Left lobe of liver (tissue), 2 donors: ENCODE data around the gene SEC14L1. TPM values are rescaled to one million over a fixed set of nuclear protein-coding genes. Genes with fewer than 3 reads are reported as not detected.
A peak's percentile ranks its signal among the peaks of the same experiment; 100 is the strongest.
"Not testable (repeated sequence)": the region's sequence is repeated elsewhere in the genome, so short reads cannot be mapped to it uniquely, and the experiment has no call there.

Source experiments
- ATAC-seq: fragments of 200-7000 bp; cut with Tn5 transposase; one replicate; pipeline ENCODE4 v1.9.1; 2020; ENCODE audit warnings: mild to moderate bottlenecking, moderate library complexity
- DNase-seq: peaks from one replicate; pipeline ENCODE4 v3.0.0-alpha.2; 2020; ENCODE audit warnings: low spot score
- total RNA-seq: library from RNA; stranded (reverse); gene quantifications from one replicate; pipeline ENCODE4 v1.2.1, GENCODE V29; 2021
- donor health status: DM: no; HTN: no; CAD: no; lungs with moderate emphysema.
- donor health status: DM: no; HTN: yes; CAD: no.

Gene SEC14L1
- total RNA-seq, 1 donor from 2014 or later: 20.1 TPM

GRCh38 chr17:77230436-77230830 lies 89.7 kb downstream of the SEC14L1 start:
- no peak for ATAC-seq
- DNase-seq: no peak

GRCh38 chr17:77231076-77231871 lies 90.5 kb downstream of the SEC14L1 start:
- no peak for ATAC-seq

GRCh38 chr17:77233127-77233526 lies 92.4 kb downstream of the SEC14L1 start:
- DNase-seq: no peak
- no peak for ATAC-seq

More at GRCh38 chr17:77231076-77231871, 90.5 kb downstream of the SEC14L1 start:
- DNase-seq: no peak

DNA sequence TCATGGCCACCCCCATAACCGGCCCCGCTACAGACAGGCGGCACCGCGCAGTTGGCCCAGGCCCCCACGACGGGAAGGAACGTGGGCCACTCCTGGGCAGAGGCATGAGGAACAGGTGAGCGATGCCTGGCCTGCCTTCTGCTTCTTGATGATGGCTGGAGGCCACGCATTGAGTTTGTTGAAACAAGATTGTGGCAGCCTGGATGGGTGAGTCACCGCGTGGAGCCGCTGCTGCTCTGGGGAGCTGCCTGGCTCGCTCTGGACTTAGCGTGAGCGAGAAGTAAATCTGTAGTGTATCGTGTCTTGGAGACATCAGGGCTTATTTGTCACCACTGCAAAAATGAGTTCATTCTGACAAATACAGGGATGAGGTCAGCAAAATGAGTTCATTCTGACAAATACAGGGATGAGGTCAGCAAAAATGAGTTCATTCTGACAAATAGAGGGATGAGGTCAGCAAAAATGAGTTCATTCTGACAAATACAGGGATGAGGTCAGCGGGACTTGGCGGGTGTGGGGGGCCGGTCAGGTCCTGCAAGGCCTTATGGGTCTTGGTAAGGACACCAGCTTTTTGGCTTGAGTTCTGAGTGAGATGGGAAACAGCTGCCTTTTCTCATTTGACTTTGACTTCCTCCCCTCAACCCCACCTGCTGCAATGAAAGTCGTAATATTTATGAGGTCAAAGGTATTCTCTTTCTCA lies 93.0 kb downstream of the SEC14L1 start:
- no peak for DNase-seq
- no peak for ATAC-seq

- no peak for ATAC-seq
- no peak for DNase-seq
Observed at GRCh38 chr17:77234695-77235094, 93.9 kb downstream of the SEC14L1 start.

- no peak for DNase-seq
- no peak for ATAC-seq
Observed at GRCh38 chr17:77235370-77235941, 94.7 kb downstream of the SEC14L1 start.

- ATAC-seq: peak; percentile 28
- no peak for DNase-seq
Observed at GRCh38 chr17:77237232-77238008, 96.7 kb downstream of the SEC14L1 start.

- no peak for DNase-seq
- ATAC-seq: no peak
Observed at GRCh38 chr17:77240976-77241375, 100.2 kb downstream of the SEC14L1 start.

DNA sequence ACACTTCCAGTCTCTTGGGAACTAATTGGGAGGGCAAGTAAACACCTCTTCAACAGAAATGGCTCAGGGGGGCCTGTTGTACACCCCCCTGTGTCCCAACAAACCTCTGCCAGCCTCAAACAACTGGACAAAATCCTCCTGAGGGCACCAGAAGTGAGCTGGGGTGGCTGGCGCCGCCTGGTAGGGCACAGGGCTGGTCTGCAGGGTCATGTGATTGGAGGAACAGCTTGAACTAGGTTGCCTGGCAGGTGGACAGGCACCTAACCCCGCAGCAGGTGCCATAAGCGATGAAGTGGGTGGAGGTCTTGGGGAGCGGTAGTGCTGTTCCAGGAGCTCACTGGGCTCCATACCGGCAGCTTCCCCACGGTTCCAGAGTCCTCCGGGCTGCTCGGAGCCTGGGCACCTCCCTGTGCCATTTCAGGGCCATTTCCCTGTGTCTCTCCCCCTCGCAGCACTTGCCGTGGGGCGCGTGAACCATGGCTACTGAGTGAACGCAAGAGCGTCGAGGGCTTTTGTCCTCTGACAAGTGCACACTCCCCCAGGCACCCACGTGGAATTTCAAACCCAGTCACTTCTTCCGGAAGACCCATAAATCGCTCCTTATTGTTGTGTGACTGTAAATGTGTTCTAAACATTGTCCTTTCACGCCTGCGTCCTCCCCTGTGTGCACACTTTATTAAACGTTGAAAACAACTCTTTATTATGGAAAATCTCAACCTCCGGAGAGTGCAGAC lies 101.5 kb downstream of the SEC14L1 start:
- no peak for DNase-seq
- no peak for ATAC-seq

- DNase-seq (no peak), ATAC-seq (no peak)
Observed at GRCh38 chr17:77245162-77245926, 104.6 kb downstream of the SEC14L1 start.

- DNase-seq (no peak), ATAC-seq (peak; percentile 14)
Observed at GRCh38 chr17:77246110-77247047, 105.6 kb downstream of the SEC14L1 start.

DNA sequence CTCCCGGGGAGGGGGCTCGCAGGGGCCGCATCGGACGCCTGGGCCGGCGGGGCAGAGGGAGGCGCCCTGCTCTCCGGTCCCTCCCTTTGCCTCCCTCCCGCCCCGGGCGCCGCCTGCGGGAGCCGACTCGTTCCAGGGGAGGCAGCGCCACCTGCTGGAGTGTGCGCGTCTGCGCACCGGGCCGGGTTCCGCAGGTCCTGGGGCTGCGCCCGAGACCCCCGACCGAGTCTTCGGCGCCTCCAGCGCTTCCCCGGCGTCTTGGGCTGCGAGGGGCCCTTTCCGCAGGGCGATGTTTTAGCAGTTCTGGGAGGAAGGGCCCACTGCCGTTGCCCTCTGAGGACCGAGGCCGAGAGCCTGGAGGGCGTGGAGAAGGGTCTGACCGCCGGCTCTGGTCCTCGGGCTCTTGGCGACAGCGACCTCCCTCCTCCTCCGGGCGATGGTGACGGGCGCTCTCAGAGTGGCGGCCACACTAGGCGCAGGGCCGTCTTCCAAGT lies 106.3 kb downstream of the SEC14L1 start:
- peak; percentile 80 for DNase-seq

DNA sequence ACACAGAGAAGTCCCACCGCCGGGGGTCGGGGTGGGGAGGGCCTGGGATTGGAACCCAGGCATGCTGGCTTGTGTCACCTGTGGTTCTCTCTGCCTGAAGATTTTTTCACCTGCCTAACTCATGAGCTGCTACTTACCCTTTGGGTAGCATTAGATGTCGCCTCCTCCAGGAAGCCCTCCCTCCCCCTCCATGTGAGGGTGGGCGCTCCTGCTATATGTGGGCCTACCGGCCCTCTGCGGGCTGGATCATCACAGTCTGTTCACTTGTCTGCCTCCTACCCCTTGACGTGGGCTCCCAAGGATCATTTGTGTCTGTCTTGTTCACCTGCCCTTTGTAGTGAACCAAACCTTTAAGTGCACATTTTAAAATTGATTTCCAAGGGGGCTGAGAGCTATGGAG lies 106.8 kb downstream of the SEC14L1 start:
- ATAC-seq (no peak), DNase-seq (no peak)

More for the DNA sequence above, 106.3 kb downstream of the SEC14L1 start:
- peak; percentile 99 for ATAC-seq

DNA sequence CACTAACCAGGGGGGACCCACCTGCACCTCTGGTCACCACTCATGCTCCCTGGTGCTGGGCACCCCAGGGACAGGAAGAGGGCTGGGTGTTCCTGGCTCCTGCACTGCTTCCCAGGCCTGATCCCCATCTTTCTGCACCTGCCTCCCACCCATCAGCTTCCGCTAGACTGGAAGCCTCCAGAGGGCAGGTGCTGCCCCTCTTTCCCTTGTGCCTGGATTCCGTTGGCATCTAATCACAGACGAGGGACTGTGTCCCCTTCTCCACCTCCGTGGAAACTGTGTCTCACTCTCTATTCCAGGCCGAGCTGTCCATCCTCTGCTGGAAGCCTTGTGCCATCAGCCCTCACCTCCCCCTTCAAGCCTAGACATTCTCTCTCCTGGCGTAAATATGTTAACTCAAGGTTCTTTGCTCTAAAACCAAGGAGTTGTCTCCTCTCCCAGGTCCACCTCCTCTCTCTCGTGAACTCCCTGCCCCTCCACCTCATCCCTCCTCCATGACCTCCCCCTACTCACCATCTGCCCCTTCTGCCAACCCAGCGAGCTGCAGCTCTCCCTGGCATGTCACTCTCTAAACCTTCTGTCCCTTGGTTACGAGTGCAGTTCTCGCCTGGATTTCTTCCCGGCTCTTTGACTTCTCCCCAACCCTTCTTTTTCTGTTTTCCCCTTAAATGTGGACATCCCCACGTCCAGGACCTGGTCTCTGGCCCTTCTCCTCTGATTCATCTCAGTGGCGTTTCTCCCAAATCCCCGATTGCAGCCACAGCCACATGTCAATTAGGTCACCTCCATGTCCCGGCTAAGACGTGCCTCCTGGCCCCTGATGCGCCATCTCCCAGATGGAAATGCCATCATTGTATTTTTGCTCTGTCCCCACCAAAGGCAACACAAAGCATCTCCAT lies 107.7 kb downstream of the SEC14L1 start:
- no peak for DNase-seq
- no peak for ATAC-seq

GRCh38 chr17:77251622-77252183 lies 110.9 kb downstream of the SEC14L1 start:
- ATAC-seq: no peak
- no peak for DNase-seq

DNA sequence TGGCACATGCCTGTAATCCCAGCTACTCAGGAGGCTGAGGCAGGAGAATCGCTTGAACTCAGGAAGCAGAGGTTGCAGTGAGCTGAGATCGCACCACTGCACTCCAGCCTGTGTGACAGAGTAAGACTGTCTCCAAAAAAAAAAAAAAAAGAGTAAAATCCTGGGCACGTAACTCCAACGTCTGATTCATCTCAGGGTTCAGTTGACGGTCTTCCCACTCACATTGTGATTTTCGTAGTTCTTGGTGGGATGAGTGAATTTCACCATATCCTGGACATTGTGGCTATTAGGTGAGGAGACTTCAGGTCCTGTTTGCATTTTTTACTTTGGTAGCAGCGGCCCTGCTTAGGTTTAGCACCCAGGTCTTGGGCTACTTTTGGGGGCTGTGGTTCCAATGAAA lies 111.5 kb downstream of the SEC14L1 start:
- DNase-seq, ATAC-seq: not testable (repeated sequence)

DNA sequence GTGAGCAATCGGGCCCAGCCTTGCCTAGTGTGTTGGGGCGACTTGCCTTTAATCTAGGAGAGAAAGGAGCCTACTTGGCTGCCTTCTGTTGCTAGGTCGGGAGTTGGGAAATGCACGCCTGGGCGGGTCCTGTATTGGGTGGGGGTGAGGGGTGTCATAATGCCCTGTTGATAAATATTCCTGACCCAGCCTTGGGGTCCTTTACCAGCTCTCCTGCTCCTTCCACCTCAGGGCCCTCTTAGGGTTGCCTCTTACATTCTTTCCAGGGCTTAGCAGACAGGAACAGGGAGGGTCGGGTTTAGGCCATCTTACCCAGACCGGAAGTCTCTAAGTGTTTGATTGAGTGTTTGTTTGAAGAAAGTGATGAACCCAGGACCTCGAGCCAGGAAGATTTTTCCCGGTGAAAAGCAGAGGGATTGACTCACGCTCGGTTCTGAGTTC lies 112.9 kb downstream of the SEC14L1 start:
- DNase-seq: no peak
- ATAC-seq: no peak
